PC-9 (cell line): ENCODE results near the gene COL15A1.

Experiments used
- CTCF ChIP-seq: fragments of 200-600 bp; sonication (generic); conservative IDR thresholded peaks from 2 replicates; pipeline ENCODE4 v1.6.1; 2017; ENCODE audit warnings: mixed run types, antibody characterized with exemption, mild to moderate bottlenecking, moderate library complexity
- EZH2 ChIP-seq: fragments of 200-600 bp; sonication (generic); IDR thresholded peaks from 2 replicates; pipeline ENCODE4 v1.8.0; 2017; ENCODE audit warnings: antibody characterized with exemption, low read depth

- TF ChIP-seq CTCF (no peak), EZH2 (no peak)
Measured at GRCh38 chr9:99114846-99115500, 171.3 kb downstream of the COL15A1 start.
